ELR (cell line): ENCODE results near the gene COMMD1.
"Not testable (repeated sequence)": the region's sequence is repeated elsewhere in the genome, so short reads cannot be mapped to it uniquely, and the experiment has no call there.

Source experiments
- DNase-seq: peaks from one replicate; pipeline ENCODE4 v3.0.0-alpha.2; 2015; ENCODE audit warnings: low read depth

Gene COMMD1

GRCh38 chr2:62142054-62142453 is 236.6 kb downstream of the COMMD1 start:
- DNase-seq = no peak

GRCh38 chr2:62143696-62144095 is 238.2 kb downstream of the COMMD1 start:
- no peak for DNase-seq

- DNase-seq = no peak
Observed at GRCh38 chr2:62144689-62145477, 239.4 kb downstream of the COMMD1 start.

GRCh38 chr2:62145478-62146100 is 240.1 kb downstream of the COMMD1 start:
- DNase-seq = no peak

- DNase-seq = not testable (repeated sequence)
Observed at GRCh38 chr2:62146790-62147189, 241.3 kb downstream of the COMMD1 start.

- DNase-seq = peak; percentile 90
Observed at GRCh38 chr2:62147610-62148301, 242.3 kb downstream of the COMMD1 start.

GRCh38 chr2:62149708-62150107 is 244.2 kb downstream of the COMMD1 start:
- peak; percentile 95 for DNase-seq

GRCh38 chr2:62150597-62151305 is 245.3 kb downstream of the COMMD1 start:
- peak; percentile 13 for DNase-seq

GRCh38 chr2:62151306-62151638 is 245.8 kb downstream of the COMMD1 start:
- DNase-seq = no peak

GRCh38 chr2:62152000-62152399 is 246.5 kb downstream of the COMMD1 start:
- DNase-seq = peak; percentile 77

GRCh38 chr2:62156861-62157496 is 251.5 kb downstream of the COMMD1 start:
- no peak for DNase-seq

GRCh38 chr2:62158444-62159121 is 253.1 kb downstream of the COMMD1 start:
- no peak for DNase-seq

GRCh38 chr2:62160691-62161090 is 255.2 kb downstream of the COMMD1 start:
- not testable (repeated sequence) for DNase-seq

GRCh38 chr2:62163106-62163831 is 257.8 kb downstream of the COMMD1 start:
- DNase-seq = no peak

GRCh38 chr2:62163834-62164233 is 258.4 kb downstream of the COMMD1 start:
- no peak for DNase-seq

- DNase-seq = no peak
Observed at GRCh38 chr2:62175728-62176127, 270.3 kb downstream of the COMMD1 start.

GRCh38 chr2:62176801-62177200 is 271.3 kb downstream of the COMMD1 start:
- DNase-seq = no peak

- DNase-seq = no peak
Observed at GRCh38 chr2:62177392-62178049, 272.0 kb downstream of the COMMD1 start.

- DNase-seq = no peak
Observed at GRCh38 chr2:62178741-62179271, 273.3 kb downstream of the COMMD1 start.

- no peak for DNase-seq
Observed at GRCh38 chr2:62180975-62181374, 275.5 kb downstream of the COMMD1 start.
